Measurements from ENCODE around the gene TCP11L1. TPM values are rescaled to one million over a fixed set of nuclear protein-coding genes. Genes with fewer than 3 reads are reported as not detected.
A peak's percentile ranks its signal among the peaks of the same experiment; 100 is the strongest.

Gene TCP11L1
- total RNA-seq (2021; ENCODE audit: unreplicated experiment) (23.9 TPM), Bru-seq, nascent RNA (percentile 74 among the genes with signal in this experiment), BruChase-seq, experiment 1, labeled RNA remaining after a 2-hour chase (percentile 71 among the genes with signal in this experiment), BruChase-seq, experiment 2, labeled RNA remaining after a 6-hour chase (percentile 79 among the genes with signal in this experiment)
- polyA plus RNA-seq (2012; ENCODE audit: insufficient read length) = 11.7 TPM
- long read RNA-seq, transcript TCP11L1-201 (10 exons, 2,817 nt) = major isoform, 17 of 29 reads
- long read RNA-seq, partial matches to known transcripts = 2 of 29 reads
- long read RNA-seq, other reads (novel, unspliced or antisense) = 6 of 29 reads

- Histone ChIP-seq H3K9me3 (ENCODE audit: control insufficient read depth, insufficient read depth, low read depth, low read length) (no peaks in the 10 kb centered on the region), H3K27me3 (ENCODE audit: control insufficient read depth, insufficient read depth, low read length) (no peaks in the 10 kb centered on the region), H3K4me1 (ENCODE audit: control insufficient read depth, insufficient read depth, low read length) (peaks cover 9% of the 10 kb centered on the region), H3K4me3 (ENCODE audit: low read depth in 2 of 2, low read length in 2 of 2) (peak within 1 kb of the TSS; percentile 74 to 86), H3K36me3 (ENCODE audit: control insufficient read depth, insufficient read depth, low read length) (no peaks in the 10 kb centered on the region), H3K27ac (ENCODE audit: low read length) (peak within 1 kb of the TSS; percentile 88)
- ATAC-seq (peak; percentile 95), DNase-seq (ENCODE audit: low read depth, low spot score) (peak; percentile 51)
- BruUV-seq (replicated peaks) = no TSS peak
- intact Hi-C loops (cut with micrococcal nuclease; ENCODE audit: unreplicated experiment) (no loop called here), in situ Hi-C loops (cut with HindIII; ENCODE audit: low pct_unique_long_range_greater_than_20kb, low sequenced_read_pairs) (no loop called here)
- CTCF ChIA-PET = interaction anchor here (0.6 kb wide), 1 partner anchor 789 kb away, joined by 3 read pairs; no protein-coding TSS in a partner anchor
- TF ChIP-seq CTCF (IDR thresholded peaks at IDR 0.05) (no peak), REST (IDR thresholded peaks at IDR 0.05; ENCODE audit: insufficient read depth in 1 of 2, low read depth in 2 of 2, low read length in 1 of 2) (no peak), TCF7L2 (IDR thresholded peaks at IDR 0.05; ENCODE audit: low read depth, low read length) (peak; percentile 74), POLR2AphosphoS5 (IDR thresholded peaks at IDR 0.05; ENCODE audit: low read depth, low read length) (peak; percentile 76), SIN3A (IDR thresholded peaks at IDR 0.05; ENCODE audit: borderline replicate concordance, insufficient read depth, low read depth, low read length) (peak; percentile 86; the same call in 1 of the 2 replicates)
- POLR2A ChIA-PET = interaction anchor here (0.5 to 0.7 kb wide), 6 partner anchors 32 to 663 kb away, joined by 3 to 9 read pairs (median 4); no protein-coding TSS in a partner anchor
These were observed at the start of gene TCP11L1 for GRCh38 chr11:33039274-33040032. Gene TCP11L1 (plus strand): TSS chr11:33039572. CDS start chr11:33043774, 4,202 bp downstream.

GRCh38 chr11:32990481-32990880, 48.9 kb upstream of the TCP11L1 start:
- Histone ChIP-seq H3K4me3 (ENCODE audit: low read depth in 2 of 2, low read length in 2 of 2) (no peak overlapping the region), H3K36me3 (ENCODE audit: control insufficient read depth, insufficient read depth, low read length) (no peaks in the 10 kb centered on the region), H3K27ac (ENCODE audit: low read length) (no peak overlapping the region), H3K9me3 (ENCODE audit: control insufficient read depth, insufficient read depth, low read depth, low read length) (peaks cover 3% of the 10 kb centered on the region; the same call in 1 of the 2 replicates), H3K4me1 (ENCODE audit: control insufficient read depth, insufficient read depth, low read length) (no peaks in the 10 kb centered on the region), H3K27me3 (ENCODE audit: control insufficient read depth, insufficient read depth, low read length) (no peaks in the 10 kb centered on the region; the same call in 1 of the 2 replicates)
- in situ Hi-C loops (cut with HindIII; ENCODE audit: low pct_unique_long_range_greater_than_20kb, low sequenced_read_pairs) (no loop called here), intact Hi-C loops (cut with micrococcal nuclease; ENCODE audit: unreplicated experiment) (no loop called here)
- ATAC-seq = no peak
- no peak for DNase-seq (ENCODE audit: low read depth, low spot score)
- ChIA-PET CTCF (no interaction called here), POLR2A (interaction anchor here (0.7 kb wide), 1 partner anchor 73 kb away, joined by 3 read pairs; no protein-coding TSS in a partner anchor)
- BruUV-seq (replicated peaks) = no TSS peak
- TF ChIP-seq CTCF (IDR thresholded peaks at IDR 0.05) (no peak), POLR2AphosphoS5 (IDR thresholded peaks at IDR 0.05; ENCODE audit: low read depth, low read length) (no peak), REST (IDR thresholded peaks at IDR 0.05; ENCODE audit: insufficient read depth in 1 of 2, low read depth in 2 of 2, low read length in 1 of 2) (no peak), SIN3A (IDR thresholded peaks at IDR 0.05; ENCODE audit: borderline replicate concordance, insufficient read depth, low read depth, low read length) (no peak), TCF7L2 (IDR thresholded peaks at IDR 0.05; ENCODE audit: low read depth, low read length) (no peak)

Measured in Panc1 (cell line).